Measurements from ENCODE around the gene CPPED1. TPM values are rescaled to one million over a fixed set of nuclear protein-coding genes. Genes with fewer than 3 reads are reported as not detected.

The CPPED1 gene
- total RNA-seq, 1 experiment from 2014 or later = 8.1 TPM

DNA sequence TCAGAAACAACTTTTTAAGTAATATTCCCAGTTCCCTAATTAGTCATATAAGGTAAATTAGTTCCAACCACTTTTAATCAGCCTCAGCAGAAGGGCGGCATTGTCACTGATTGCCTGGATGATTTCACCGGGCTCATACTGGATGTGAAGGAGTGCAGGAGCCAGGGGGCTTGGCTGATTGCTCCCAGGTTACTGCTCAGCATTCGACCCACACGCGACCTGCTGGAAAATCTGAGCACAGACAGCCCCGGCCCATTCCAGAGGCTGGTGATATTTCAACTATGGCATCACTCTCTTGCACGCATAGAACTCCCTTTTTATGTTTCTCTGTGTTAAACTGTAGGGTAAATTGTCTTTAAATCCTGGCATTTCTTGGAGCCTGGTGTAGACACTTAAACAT is 34.2 kb downstream of the CPPED1 start (continued):
- TF ChIP-seq, protein P1, sequence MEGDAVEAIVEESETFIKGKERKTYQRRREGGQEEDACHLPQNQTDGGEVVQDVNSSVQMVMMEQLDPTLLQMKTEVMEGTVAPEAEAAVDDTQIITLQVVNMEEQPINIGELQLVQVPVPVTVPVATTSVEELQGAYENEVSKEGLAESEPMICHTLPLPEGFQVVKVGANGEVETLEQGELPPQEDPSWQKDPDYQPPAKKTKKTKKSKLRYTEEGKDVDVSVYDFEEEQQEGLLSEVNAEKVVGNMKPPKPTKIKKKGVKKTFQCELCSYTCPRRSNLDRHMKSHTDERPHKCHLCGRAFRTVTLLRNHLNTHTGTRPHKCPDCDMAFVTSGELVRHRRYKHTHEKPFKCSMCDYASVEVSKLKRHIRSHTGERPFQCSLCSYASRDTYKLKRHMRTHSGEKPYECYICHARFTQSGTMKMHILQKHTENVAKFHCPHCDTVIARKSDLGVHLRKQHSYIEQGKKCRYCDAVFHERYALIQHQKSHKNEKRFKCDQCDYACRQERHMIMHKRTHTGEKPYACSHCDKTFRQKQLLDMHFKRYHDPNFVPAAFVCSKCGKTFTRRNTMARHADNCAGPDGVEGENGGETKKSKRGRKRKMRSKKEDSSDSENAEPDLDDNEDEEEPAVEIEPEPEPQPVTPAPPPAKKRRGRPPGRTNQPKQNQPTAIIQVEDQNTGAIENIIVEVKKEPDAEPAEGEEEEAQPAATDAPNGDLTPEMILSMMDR (IDR thresholded peaks at IDR 0.05 in 2 of 3, conservative IDR thresholded peaks at IDR 0.05 in 1 of 3; ENCODE audit: borderline replicate concordance in 1 of 3, insufficient read depth in 1 of 3, low read depth in 2 of 3, low read length in 2 of 3) = no peak
- no peak for TF ChIP-seq FOSL1 (IDR thresholded peaks at IDR 0.05; ENCODE audit: low read depth)
- no peak for TF ChIP-seq SRF (IDR thresholded peaks at IDR 0.05; ENCODE audit: low read depth)
- no peak for TF ChIP-seq ATF3 (IDR thresholded peaks at IDR 0.05)

- no peaks in the 10 kb centered on the region for H3K36me3 ChIP-seq (ENCODE audit: control insufficient read depth in 1 of 2, insufficient read depth in 2 of 2, low read length in 2 of 2)
- no peaks in the 10 kb centered on the region for H3K9me3 ChIP-seq (ENCODE audit: control insufficient read depth in 1 of 2, insufficient read depth in 1 of 2, low read depth in 1 of 2, low read length in 2 of 2)
- no peak overlapping the region for H3K4me3 ChIP-seq (replicated peaks in 1 of 2; ENCODE audit: low read depth in 1 of 2, low read length in 2 of 2)
- no peaks in the 10 kb centered on the region for H3K9me2 ChIP-seq (ENCODE audit: insufficient read depth)
- POLR2A ChIA-PET = no interaction called here
- ATAC-seq (no peak), DNase-seq (ENCODE audit: low read depth, low spot score) (no peak)
- H3K4me2 ChIP-seq (ENCODE audit: low read length) = no peak overlapping the region
- RAD21 ChIA-PET (ENCODE audit: low non-redundant PET in 1 of 2, low total read pairs in 2 of 2, uncharacterized antibody in 2 of 2, unreplicated experiment in 2 of 2) = no interaction called here
- H4K20me1 ChIP-seq (ENCODE audit: insufficient read depth) = no peaks in the 10 kb centered on the region
- no peaks in the 10 kb centered on the region for H3K27me3 ChIP-seq (ENCODE audit: insufficient read depth, low read length)
- no TSS peak for BruUV-seq (replicated peaks)
- H2AFZ ChIP-seq (ENCODE audit: low read depth, low read length, poor library complexity, severe bottlenecking) = no peak overlapping the region
- no peaks in the 10 kb centered on the region for H3K4me1 ChIP-seq (ENCODE audit: control insufficient read depth in 1 of 2, insufficient read depth in 2 of 2, low read length in 2 of 2)
- no peak overlapping the region for H3K27ac ChIP-seq (ENCODE audit: low read depth, low read length)
- intact Hi-C loops (cut with micrococcal nuclease) = no loop called here
- H3K79me2 ChIP-seq (ENCODE audit: insufficient read depth, low read length) = no peaks in the 10 kb centered on the region
- no peak for TF ChIP-seq RAD21 (IDR thresholded peaks at IDR 0.05; ENCODE audit: low read depth)
- TF ChIP-seq, protein P2, sequence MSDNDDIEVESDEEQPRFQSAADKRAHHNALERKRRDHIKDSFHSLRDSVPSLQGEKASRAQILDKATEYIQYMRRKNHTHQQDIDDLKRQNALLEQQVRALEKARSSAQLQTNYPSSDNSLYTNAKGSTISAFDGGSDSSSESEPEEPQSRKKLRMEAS (IDR thresholded peaks at IDR 0.05) = no peak
- no peak for TF ChIP-seq ZBTB33 (IDR thresholded peaks at IDR 0.05; ENCODE audit: extremely low read depth, insufficient replicate concordance, low read length)
- no peak for TF ChIP-seq SRF (IDR thresholded peaks at IDR 0.05; ENCODE audit: low read depth)
- TF ChIP-seq SIN3A (IDR thresholded peaks at IDR 0.05; ENCODE audit: low read depth) = no peak
- TF ChIP-seq POLR2A (IDR thresholded peaks at IDR 0.05; ENCODE audit: borderline replicate concordance, extremely low read depth, insufficient read depth, insufficient read length) = no peak
- TF ChIP-seq, protein P1 (IDR thresholded peaks at IDR 0.05 in 2 of 3, conservative IDR thresholded peaks at IDR 0.05 in 1 of 3; ENCODE audit: borderline replicate concordance in 1 of 3, insufficient read depth in 1 of 3, low read depth in 2 of 3, low read length in 2 of 3) = no peak
- no peak for TF ChIP-seq TCF7L2 (IDR thresholded peaks at IDR 0.05; ENCODE audit: borderline replicate concordance, extremely low read depth, insufficient read depth, insufficient read length)
- TF ChIP-seq EZH2 (IDR thresholded peaks at IDR 0.05) = no peak
- TF ChIP-seq CBX3 (IDR thresholded peaks at IDR 0.05; ENCODE audit: low read depth) = no peak
- no peak for TF ChIP-seq EGR1 (IDR thresholded peaks at IDR 0.05; ENCODE audit: low read depth)
- no peak for TF ChIP-seq POLR2AphosphoS5 (IDR thresholded peaks at IDR 0.05; ENCODE audit: low read depth, low read length)
- TF ChIP-seq EZH2phosphoT487 (IDR thresholded peaks at IDR 0.05; ENCODE audit: borderline replicate concordance) = no peak
- TF ChIP-seq ZFX (IDR thresholded peaks at IDR 0.05) = no peak
- TF ChIP-seq FOSL1 (IDR thresholded peaks at IDR 0.05; ENCODE audit: low read depth) = no peak
- no peak for TF ChIP-seq ZNF274 (IDR thresholded peaks at IDR 0.05; ENCODE audit: low read depth, low read length)
- no peak for TF ChIP-seq ATF3 (IDR thresholded peaks at IDR 0.05)
- CTCF ChIA-PET = no interaction called here
- H3K9ac ChIP-seq (ENCODE audit: low read length) = no peak overlapping the region
Observed at GRCh38 chr16:12767897-12768296, 35.8 kb downstream of the CPPED1 start.
